GM18867 (cell line): ENCODE data around the gene ZFP36.
A peak's percentile ranks its signal among the peaks of the same experiment; 100 is the strongest.
"Not testable (repeated sequence)": the region's sequence is repeated elsewhere in the genome, so short reads cannot be mapped to it uniquely, and the experiment has no call there.

Experiments
- ATAC-seq: cut with Tn5 transposase; IDR thresholded peaks from one replicate; pipeline ENCODE4 v1.9.1; 2021; ENCODE audit warnings: mild to moderate bottlenecking, moderate library complexity; ENCODE audit not compliant: unreplicated experiment

The ZFP36 gene

GRCh38 chr19:39435499-39436349 lies 29.1 kb downstream of the ZFP36 start, which contains the start of gene RPS16:
Gene RPS16 (minus strand): TSS chr19:39435949. CDS start chr19:39435895, 54 bp downstream.
- peak; percentile 81 for ATAC-seq

GRCh38 chr19:39436350-39436716 lies 29.7 kb downstream of the ZFP36 start:
- no peak for ATAC-seq

GRCh38 chr19:39438270-39438934 lies 31.8 kb downstream of the ZFP36 start:
- ATAC-seq: no peak

- no peak for ATAC-seq
Observed at GRCh38 chr19:39444598-39445195, 38.0 kb downstream of the ZFP36 start.

- ATAC-seq: peak; percentile 87
Observed at GRCh38 chr19:39445196-39446111, 38.8 kb downstream of the ZFP36 start, which contains the start of gene SUPT5H. Gene SUPT5H (plus strand): TSS chr19:39445582. CDS start chr19:39445891, 309 bp downstream.

GRCh38 chr19:39446365-39447084 lies 39.9 kb downstream of the ZFP36 start:
- no peak for ATAC-seq

GRCh38 chr19:39448271-39448670 lies 41.6 kb downstream of the ZFP36 start:
- no peak for ATAC-seq

GRCh38 chr19:39449116-39449797 lies 42.6 kb downstream of the ZFP36 start:
- no peak for ATAC-seq

GRCh38 chr19:39451257-39451656 lies 44.6 kb downstream of the ZFP36 start:
- ATAC-seq: not testable (repeated sequence)
